ENCODE data around the gene SETD5. TPM values are rescaled to one million over a fixed set of nuclear protein-coding genes. Genes with fewer than 3 reads are reported as not detected.

The SETD5 gene
- polyA plus RNA-seq, 2 of the 4 experiments (the other 2 are of a cell fraction), result 41.7 to 92.3 TPM

- TF ChIP-seq SREBF2 (IDR thresholded peaks at IDR 0.05) (no peak), RCOR1 (IDR thresholded peaks at IDR 0.05; ENCODE audit: low read depth, low read length) (no peak), EHMT2 (IDR thresholded peaks at IDR 0.05; ENCODE audit: low read depth) (no peak), HEYL (CRISPR knock-in tag; IDR thresholded peaks at IDR 0.05) (no peak), ELK1 (IDR thresholded peaks at IDR 0.05; ENCODE audit: low read depth, low read length) (no peak), HDAC2 (IDR thresholded peaks at IDR 0.05) (no peak), MYC (IDR thresholded peaks at IDR 0.05; ENCODE audit: borderline replicate concordance, low read length) (peak; percentile 50; the same call in 1 of the 2 replicates), RFX5 (IDR thresholded peaks at IDR 0.05) (no peak)
- TF ChIP-seq, protein P1, sequence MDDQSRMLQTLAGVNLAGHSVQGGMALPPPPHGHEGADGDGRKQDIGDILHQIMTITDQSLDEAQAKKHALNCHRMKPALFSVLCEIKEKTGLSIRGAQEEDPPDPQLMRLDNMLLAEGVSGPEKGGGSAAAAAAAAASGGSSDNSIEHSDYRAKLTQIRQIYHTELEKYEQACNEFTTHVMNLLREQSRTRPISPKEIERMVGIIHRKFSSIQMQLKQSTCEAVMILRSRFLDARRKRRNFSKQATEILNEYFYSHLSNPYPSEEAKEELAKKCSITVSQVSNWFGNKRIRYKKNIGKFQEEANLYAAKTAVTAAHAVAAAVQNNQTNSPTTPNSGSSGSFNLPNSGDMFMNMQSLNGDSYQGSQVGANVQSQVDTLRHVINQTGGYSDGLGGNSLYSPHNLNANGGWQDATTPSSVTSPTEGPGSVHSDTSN (IDR thresholded peaks at IDR 0.05), result no peak
- TF ChIP-seq, protein P2, sequence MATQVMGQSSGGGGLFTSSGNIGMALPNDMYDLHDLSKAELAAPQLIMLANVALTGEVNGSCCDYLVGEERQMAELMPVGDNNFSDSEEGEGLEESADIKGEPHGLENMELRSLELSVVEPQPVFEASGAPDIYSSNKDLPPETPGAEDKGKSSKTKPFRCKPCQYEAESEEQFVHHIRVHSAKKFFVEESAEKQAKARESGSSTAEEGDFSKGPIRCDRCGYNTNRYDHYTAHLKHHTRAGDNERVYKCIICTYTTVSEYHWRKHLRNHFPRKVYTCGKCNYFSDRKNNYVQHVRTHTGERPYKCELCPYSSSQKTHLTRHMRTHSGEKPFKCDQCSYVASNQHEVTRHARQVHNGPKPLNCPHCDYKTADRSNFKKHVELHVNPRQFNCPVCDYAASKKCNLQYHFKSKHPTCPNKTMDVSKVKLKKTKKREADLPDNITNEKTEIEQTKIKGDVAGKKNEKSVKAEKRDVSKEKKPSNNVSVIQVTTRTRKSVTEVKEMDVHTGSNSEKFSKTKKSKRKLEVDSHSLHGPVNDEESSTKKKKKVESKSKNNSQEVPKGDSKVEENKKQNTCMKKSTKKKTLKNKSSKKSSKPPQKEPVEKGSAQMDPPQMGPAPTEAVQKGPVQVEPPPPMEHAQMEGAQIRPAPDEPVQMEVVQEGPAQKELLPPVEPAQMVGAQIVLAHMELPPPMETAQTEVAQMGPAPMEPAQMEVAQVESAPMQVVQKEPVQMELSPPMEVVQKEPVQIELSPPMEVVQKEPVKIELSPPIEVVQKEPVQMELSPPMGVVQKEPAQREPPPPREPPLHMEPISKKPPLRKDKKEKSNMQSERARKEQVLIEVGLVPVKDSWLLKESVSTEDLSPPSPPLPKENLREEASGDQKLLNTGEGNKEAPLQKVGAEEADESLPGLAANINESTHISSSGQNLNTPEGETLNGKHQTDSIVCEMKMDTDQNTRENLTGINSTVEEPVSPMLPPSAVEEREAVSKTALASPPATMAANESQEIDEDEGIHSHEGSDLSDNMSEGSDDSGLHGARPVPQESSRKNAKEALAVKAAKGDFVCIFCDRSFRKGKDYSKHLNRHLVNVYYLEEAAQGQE (IDR thresholded peaks at IDR 0.05), result no peak
Measured at GRCh38 chr3:9420850-9421549, 23.6 kb downstream of the SETD5 start (continued).

DNA sequence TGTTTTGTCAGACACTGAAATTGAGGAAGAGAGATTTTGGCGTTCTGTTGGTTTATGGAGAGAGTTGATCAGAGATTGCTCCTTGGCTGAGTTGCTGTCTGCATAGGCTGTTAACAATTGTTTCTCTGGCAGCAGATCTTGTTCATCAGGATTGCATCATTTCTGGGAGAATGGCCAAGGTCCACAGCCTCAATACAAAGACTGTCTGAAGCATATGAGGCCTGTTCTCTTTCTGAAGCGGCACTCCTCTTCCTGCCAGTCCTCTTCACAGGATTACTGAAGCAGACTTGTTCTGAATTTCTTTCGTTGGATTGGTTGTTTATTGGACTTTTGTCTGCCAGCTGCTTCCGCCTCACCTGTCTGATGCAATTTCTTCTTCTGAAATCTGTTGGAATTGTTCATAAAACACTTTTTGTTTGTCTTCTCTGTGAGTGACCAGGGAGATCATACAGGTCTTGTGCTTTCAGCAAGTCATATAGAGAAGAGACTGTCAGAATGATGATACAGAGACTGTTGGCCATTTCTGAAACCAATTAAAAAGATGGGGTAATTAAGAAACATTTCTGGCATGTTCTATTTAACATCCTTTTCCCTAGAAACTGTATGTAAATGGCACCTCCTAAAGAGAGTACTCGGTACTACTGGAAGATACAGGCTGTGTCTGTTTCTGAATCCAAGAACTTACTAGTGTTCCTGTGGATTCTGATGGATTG, 25.5 kb downstream of the SETD5 start:
- 5% methylated on average over 5 of the region's 5 CpGs for WGBS (ENCODE audit: missing lambda C conversion rate)
- ChIA-PET CTCF (interaction anchor here (0.6 to 3.0 kb wide), 8 partner anchors 19 to 73 kb away, joined by 3 to 22 read pairs (median 5); no protein-coding TSS in a partner anchor), POLR2A (interaction anchor here (5.9 kb wide), 1 partner anchor 26 kb away, joined by 62 read pairs; the partner anchor contains the start of gene SETD5)
- ATAC-seq (peak; percentile 94 to 96), FAIRE-seq (peak; percentile 7), DNase-seq (ENCODE audit: low read depth in 1 of 2, low spot score in 1 of 2) (peak; percentile 60 to 90)
- H3K4me3 ChIP-seq, result peak overlapping the region; percentile 18; the same call in 1 of the 3 replicates
- H3K4me2 ChIP-seq, result peak overlapping the region; percentile 69
- H3K27ac ChIP-seq, result peak overlapping the region; percentile 85 to 87
- no peaks in the 10 kb centered on the region for H3K9me3 ChIP-seq
- H3K4me1 ChIP-seq, result peaks cover 68% of the 10 kb centered on the region
- TF ChIP-seq JUN (IDR thresholded peaks at IDR 0.05), result peak; percentile 72 to 73; a peak in 2 of 5 replicates
- TF ChIP-seq CBX2 (IDR thresholded peaks at IDR 0.05; ENCODE audit: borderline replicate concordance, low read depth), result no peak
- TF ChIP-seq KDM1A (IDR thresholded peaks at IDR 0.05; ENCODE audit: low read depth), result no peak
- TF ChIP-seq KDM5A (IDR thresholded peaks at IDR 0.05), result 0 out of 2 replicates have a peak, but pooled peaks have one; percentile 27
- TF ChIP-seq, protein P3, sequence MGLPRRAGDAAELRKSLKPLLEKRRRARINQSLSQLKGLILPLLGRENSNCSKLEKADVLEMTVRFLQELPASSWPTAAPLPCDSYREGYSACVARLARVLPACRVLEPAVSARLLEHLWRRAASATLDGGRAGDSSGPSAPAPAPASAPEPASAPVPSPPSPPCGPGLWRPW (IDR thresholded peaks at IDR 0.05), result no peak
- TF ChIP-seq TP53 (CRISPR knock-in tag; IDR thresholded peaks at IDR 0.05), result no peak
- TF ChIP-seq, protein P4, sequence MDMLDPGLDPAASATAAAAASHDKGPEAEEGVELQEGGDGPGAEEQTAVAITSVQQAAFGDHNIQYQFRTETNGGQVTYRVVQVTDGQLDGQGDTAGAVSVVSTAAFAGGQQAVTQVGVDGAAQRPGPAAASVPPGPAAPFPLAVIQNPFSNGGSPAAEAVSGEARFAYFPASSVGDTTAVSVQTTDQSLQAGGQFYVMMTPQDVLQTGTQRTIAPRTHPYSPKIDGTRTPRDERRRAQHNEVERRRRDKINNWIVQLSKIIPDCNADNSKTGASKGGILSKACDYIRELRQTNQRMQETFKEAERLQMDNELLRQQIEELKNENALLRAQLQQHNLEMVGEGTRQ (IDR thresholded peaks at IDR 0.05), result no peak
- TF ChIP-seq CTCF (IDR thresholded peaks at IDR 0.05), result peak; percentile 60
- TF ChIP-seq ELK1 (IDR thresholded peaks at IDR 0.05; ENCODE audit: low read depth, low read length), result no peak
- TF ChIP-seq HOXA7 (CRISPR knock-in tag; IDR thresholded peaks at IDR 0.05), result no peak
- TF ChIP-seq RNF2 (IDR thresholded peaks at IDR 0.05; ENCODE audit: borderline replicate concordance, low read depth), result no peak
- peak; percentile 59 to 61 for TF ChIP-seq RAD21 (conservative IDR thresholded peaks at IDR 0.05 in 1 of 2, IDR thresholded peaks at IDR 0.05 in 1 of 2)
- TF ChIP-seq RCOR1 (IDR thresholded peaks at IDR 0.05; ENCODE audit: low read depth, low read length), result no peak
- no peak for TF ChIP-seq HMGXB4 (CRISPR knock-in tag; IDR thresholded peaks at IDR 0.05; ENCODE audit: borderline replicate concordance)
- TF ChIP-seq EHMT2 (IDR thresholded peaks at IDR 0.05; ENCODE audit: low read depth), result no peak

All from A549 (cell line).